ENCODE data around the gene HELZ2. TPM values are rescaled to one million over a fixed set of nuclear protein-coding genes. Genes with fewer than 3 reads are reported as not detected.

The HELZ2 gene
- total RNA-seq, 2 experiments from 2014 or later = 6.5 to 8.3 TPM

DNA sequence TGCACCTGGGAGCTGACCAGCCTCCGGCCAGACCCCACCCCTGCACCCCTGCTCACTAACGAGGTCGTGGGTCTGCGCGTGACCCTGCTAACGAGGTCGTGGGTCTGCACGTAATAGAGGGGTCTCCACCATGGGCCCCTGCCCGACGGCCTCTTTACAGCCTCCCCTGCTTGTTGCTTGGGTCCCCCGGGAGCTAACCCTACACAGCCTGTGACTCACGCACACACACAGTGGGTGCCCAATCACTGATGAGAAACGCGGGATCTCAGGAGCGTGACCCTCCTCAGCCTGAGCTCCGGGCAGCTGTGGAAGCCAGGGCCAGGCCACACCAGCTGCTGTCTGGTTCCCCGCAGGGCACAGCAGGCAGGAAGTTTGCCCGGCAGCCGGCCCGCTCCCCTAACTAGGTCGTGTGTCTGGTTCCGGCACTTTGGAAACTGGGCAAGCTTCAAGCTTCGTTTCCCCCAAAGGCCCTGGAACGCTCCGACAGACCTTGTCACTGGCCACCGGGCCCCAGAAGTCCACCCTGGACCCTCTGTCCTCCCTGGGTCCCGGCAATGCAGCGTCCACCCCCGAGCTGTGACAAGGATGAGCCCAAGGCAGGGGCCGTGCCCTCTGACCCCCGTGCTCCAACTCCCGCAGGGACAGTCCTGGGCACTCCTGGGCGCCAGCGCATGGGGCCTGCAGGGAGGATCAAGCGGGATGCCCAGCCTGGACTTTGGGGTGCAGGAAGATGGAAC lies 37.6 kb downstream of the HELZ2 start:
- Histone ChIP-seq H3K36me3 (ENCODE audit: insufficient read depth, low read length) (no peaks in the 10 kb centered on the region), H3K4me1 (ENCODE audit: insufficient read depth, low read length, poor library complexity, severe bottlenecking) (peaks cover 23% of the 10 kb centered on the region), H3K9me2 (ENCODE audit: insufficient read depth, low read length) (no peaks in the 10 kb centered on the region), H3K27ac (ENCODE audit: low read depth, low read length, poor library complexity, severe bottlenecking) (no peak overlapping the region), H4K20me1 (ENCODE audit: insufficient read depth, low read length) (no peaks in the 10 kb centered on the region), H3K4me3 (ENCODE audit: low read depth, low read length, poor library complexity, severe bottlenecking) (no peak overlapping the region), H3K4me2 (ENCODE audit: low read length) (no peak overlapping the region), H2AFZ (ENCODE audit: low read length) (no peak overlapping the region), H3K9me3 (ENCODE audit: low read length) (no peaks in the 10 kb centered on the region), H3K79me2 (ENCODE audit: insufficient read depth, low read depth, low read length) (no peaks in the 10 kb centered on the region)
- intact Hi-C loops (cut with micrococcal nuclease; ENCODE audit: unreplicated experiment) = loop anchor here (5.0 to 10.0 kb wide), 3 partner anchors 91 to 361 kb away; partner anchors contain the start of genes ABHD16B, DNAJC5, GMEB2 and TPD52L2
- ChIA-PET CTCF (ENCODE audit: unreplicated experiment) (interaction anchor here (2.0 kb wide), 1 partner anchor 105 kb away, joined by 12 read pairs; no protein-coding TSS in a partner anchor), POLR2A (no interaction called here)
- no TSS peak for BruUV-seq (replicated peaks)
- no peak for TF ChIP-seq EZH2phosphoT487 (IDR thresholded peaks at IDR 0.05; ENCODE audit: borderline replicate concordance, low read depth, low read length)
- TF ChIP-seq, protein P1, sequence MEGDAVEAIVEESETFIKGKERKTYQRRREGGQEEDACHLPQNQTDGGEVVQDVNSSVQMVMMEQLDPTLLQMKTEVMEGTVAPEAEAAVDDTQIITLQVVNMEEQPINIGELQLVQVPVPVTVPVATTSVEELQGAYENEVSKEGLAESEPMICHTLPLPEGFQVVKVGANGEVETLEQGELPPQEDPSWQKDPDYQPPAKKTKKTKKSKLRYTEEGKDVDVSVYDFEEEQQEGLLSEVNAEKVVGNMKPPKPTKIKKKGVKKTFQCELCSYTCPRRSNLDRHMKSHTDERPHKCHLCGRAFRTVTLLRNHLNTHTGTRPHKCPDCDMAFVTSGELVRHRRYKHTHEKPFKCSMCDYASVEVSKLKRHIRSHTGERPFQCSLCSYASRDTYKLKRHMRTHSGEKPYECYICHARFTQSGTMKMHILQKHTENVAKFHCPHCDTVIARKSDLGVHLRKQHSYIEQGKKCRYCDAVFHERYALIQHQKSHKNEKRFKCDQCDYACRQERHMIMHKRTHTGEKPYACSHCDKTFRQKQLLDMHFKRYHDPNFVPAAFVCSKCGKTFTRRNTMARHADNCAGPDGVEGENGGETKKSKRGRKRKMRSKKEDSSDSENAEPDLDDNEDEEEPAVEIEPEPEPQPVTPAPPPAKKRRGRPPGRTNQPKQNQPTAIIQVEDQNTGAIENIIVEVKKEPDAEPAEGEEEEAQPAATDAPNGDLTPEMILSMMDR (conservative IDR thresholded peaks at IDR 0.05; ENCODE audit: low read length) = no peak
- no peak for DNase-seq (ENCODE audit: low spot score)

DNA sequence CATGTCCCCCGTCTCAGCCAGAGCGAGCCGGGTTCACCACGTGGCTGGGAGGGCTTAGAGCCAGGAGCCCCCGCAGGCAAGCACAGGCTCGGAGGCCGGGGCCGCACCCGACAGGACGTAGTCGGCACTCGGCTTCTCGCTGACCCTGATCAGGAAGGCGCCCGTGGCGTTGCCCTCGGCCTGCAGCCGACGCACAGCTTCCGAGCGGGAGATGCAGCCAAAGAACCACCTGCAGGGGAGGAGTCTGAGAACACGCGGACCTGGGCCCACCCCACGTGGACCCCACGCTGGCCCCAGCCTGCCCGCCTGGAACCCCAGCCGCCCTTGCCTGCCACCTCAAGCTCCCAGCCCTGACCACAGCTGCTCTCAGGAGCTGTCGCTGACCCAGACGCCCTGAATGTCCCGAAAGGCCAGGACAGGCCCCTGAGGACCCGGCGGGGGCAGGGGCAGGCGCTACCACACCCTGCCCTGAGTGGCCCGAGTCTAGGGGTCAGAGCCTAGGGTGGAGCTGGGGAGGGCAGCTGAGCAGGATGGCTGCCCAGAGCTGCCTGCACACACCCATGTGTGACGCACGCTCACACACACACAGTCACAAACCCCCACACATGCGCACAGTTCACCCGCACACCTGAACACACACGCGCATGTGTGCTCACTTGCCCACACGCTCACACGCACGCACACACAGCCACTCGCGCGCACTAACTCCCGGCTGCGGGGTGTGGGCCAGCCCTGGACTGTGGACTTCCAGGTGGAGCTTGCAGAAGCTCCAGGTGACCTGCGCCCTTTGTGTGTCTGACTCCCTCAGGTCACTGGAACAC lies 39.0 kb downstream of the HELZ2 start:
- no peak overlapping the region for H2AFZ ChIP-seq (ENCODE audit: low read length)
- no peaks in the 10 kb centered on the region for H3K79me2 ChIP-seq (ENCODE audit: insufficient read depth, low read depth, low read length)
- H3K4me1 ChIP-seq (ENCODE audit: insufficient read depth, low read length, poor library complexity, severe bottlenecking) = peaks cover 23% of the 10 kb centered on the region
- no peaks in the 10 kb centered on the region for H3K36me3 ChIP-seq (ENCODE audit: insufficient read depth, low read length)
- H3K27ac ChIP-seq (ENCODE audit: low read depth, low read length, poor library complexity, severe bottlenecking) = no peak overlapping the region
- no peak overlapping the region for H3K4me2 ChIP-seq (ENCODE audit: low read length)
- H3K9me2 ChIP-seq (ENCODE audit: insufficient read depth, low read length) = no peaks in the 10 kb centered on the region
- ChIA-PET POLR2A (no interaction called here), CTCF (ENCODE audit: unreplicated experiment) (no interaction called here)
- intact Hi-C loops (cut with micrococcal nuclease; ENCODE audit: unreplicated experiment) = loop anchor here (5.0 to 10.0 kb wide), 3 partner anchors 92 to 362 kb away; partner anchors contain the start of genes ABHD16B, DNAJC5, GMEB2 and TPD52L2
- no TSS peak for BruUV-seq (replicated peaks)
- TF ChIP-seq, protein P1 (conservative IDR thresholded peaks at IDR 0.05; ENCODE audit: low read length) = no peak
- no peak for DNase-seq (ENCODE audit: low spot score)
- no peaks in the 10 kb centered on the region for H3K9me3 ChIP-seq (ENCODE audit: low read length)
- H4K20me1 ChIP-seq (ENCODE audit: insufficient read depth, low read length) = no peaks in the 10 kb centered on the region
- H3K4me3 ChIP-seq (ENCODE audit: low read depth, low read length, poor library complexity, severe bottlenecking) = no peak overlapping the region
